C4-2B (cell line): ENCODE measurements around the gene BTBD9.
"Not testable (repeated sequence)": the region's sequence is repeated elsewhere in the genome, so short reads cannot be mapped to it uniquely, and the experiment has no call there.

Experiments
- H3K27ac ChIP-seq: fragments of 450-650 bp; 2 replicates; pipeline ENCODE4 v1.5.1; 2017
- ZFX ChIP-seq: fragments of 450-650 bp; IDR thresholded peaks from 2 replicates; pipeline ENCODE4 v1.6.1; 2017
- TF ChIP-seq, protein P1 (sequence below): fragments of 450-650 bp; conservative IDR thresholded peaks from 2 replicates; pipeline ENCODE4 v1.5.1; 2017; ENCODE audit warnings: mild to moderate bottlenecking

The BTBD9 gene

DNA sequence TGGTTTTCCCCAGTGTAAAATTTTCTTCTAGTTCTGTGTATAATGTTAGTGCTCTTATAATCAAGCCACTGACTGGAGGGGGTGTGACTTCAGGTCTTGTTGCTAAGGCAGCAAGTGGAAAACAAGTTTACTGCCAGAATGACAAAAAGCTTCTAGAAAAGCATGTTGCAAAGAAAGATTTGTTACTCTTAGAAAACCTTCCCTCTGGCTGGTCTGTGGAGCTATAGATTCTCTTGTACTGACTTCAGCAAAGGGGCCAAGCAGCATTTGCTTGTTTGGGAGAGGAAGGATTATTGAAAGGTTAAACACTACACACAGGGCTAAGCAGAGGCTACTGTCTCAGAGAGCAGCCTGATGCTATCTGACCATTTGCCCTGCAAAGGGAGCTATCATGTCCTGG is 288.8 kb downstream of the BTBD9 start:
- no peak overlapping the region for H3K27ac ChIP-seq
- TF ChIP-seq ZFX: no peak
- TF ChIP-seq, protein P1, sequence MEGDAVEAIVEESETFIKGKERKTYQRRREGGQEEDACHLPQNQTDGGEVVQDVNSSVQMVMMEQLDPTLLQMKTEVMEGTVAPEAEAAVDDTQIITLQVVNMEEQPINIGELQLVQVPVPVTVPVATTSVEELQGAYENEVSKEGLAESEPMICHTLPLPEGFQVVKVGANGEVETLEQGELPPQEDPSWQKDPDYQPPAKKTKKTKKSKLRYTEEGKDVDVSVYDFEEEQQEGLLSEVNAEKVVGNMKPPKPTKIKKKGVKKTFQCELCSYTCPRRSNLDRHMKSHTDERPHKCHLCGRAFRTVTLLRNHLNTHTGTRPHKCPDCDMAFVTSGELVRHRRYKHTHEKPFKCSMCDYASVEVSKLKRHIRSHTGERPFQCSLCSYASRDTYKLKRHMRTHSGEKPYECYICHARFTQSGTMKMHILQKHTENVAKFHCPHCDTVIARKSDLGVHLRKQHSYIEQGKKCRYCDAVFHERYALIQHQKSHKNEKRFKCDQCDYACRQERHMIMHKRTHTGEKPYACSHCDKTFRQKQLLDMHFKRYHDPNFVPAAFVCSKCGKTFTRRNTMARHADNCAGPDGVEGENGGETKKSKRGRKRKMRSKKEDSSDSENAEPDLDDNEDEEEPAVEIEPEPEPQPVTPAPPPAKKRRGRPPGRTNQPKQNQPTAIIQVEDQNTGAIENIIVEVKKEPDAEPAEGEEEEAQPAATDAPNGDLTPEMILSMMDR: no peak

DNA sequence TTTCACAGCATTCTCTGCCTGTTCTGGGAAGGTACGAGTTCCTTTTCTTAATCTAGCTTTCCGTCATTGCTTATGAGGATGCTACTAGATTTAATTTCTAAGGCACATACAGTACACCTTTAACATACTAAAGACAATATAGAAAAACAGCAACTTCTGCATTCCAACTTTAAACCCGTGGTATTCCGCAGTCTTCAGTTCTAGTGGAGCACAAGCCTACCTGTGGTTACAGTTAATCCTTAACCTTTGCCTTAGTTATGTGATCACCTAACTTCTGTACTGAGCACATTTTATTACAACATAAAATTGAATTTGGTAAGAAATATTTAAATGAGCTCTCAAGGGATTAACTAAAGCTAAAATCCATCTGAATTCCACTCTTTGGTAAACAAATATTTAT is 289.5 kb downstream of the BTBD9 start:
- TF ChIP-seq ZFX: no peak
- TF ChIP-seq, protein P1: no peak
- no peak overlapping the region for H3K27ac ChIP-seq

DNA sequence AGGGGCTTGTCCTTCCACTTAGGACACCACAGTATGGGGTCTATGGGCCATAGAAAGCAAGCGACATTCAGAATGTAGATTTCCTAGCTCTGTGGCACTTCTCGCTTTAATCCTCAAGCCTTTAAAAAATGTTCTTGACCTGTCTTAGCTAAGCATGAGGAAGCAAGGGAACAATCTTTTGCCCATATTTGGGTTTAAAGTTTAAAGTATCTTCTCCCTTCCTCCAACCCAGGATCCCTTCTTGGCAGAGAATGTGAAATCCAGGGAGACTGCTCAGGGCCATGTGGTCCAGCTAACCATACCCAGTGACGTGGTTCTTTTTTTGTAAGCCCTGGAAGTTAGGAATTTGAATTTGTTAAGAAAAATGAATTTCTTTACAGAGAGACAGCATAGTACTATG is 289.9 kb downstream of the BTBD9 start:
- H3K27ac ChIP-seq: no peak overlapping the region
- no peak for TF ChIP-seq ZFX
- TF ChIP-seq, protein P1: no peak

DNA sequence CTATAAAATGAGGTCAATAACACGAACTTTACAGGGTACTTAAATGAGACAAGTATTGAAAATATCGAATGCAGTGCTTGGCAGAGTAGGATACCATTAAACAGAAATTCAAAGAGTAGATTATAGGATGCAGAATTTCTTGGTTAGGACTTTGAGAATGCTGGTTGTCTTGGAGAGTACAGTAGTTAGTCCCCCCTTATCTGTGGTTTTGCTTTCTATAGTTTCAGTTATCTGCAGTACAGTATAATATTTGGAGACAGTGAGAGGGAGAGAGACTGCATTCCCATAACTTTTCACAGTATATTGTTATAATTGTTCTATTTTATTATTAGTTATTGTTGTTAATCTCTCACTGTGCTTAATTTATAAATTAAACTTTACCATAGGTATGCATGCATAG is 290.5 kb downstream of the BTBD9 start:
- no peak overlapping the region for H3K27ac ChIP-seq
- TF ChIP-seq, protein P1: no peak
- TF ChIP-seq ZFX: no peak

DNA sequence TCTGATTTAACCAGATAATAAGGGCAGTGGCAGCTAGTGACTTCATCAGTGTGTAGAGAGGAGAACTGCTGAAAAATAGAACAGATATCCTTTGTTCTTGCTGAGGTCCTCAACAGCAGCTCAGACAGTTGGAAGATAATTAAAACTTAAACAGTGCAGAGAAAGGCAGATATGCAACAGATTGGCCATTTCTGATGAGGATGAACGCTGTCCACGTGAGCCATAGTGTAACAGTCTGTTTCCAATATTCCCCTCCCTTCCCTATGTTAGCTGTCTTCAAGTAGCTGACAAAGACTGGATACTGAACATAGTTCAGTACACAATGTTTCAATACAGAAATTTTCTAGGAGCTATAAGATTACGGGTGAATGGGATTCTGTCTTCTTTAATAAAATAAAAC is 291.4 kb downstream of the BTBD9 start:
- no peak for TF ChIP-seq ZFX
- TF ChIP-seq, protein P1: no peak
- H3K27ac ChIP-seq: no peak overlapping the region

DNA sequence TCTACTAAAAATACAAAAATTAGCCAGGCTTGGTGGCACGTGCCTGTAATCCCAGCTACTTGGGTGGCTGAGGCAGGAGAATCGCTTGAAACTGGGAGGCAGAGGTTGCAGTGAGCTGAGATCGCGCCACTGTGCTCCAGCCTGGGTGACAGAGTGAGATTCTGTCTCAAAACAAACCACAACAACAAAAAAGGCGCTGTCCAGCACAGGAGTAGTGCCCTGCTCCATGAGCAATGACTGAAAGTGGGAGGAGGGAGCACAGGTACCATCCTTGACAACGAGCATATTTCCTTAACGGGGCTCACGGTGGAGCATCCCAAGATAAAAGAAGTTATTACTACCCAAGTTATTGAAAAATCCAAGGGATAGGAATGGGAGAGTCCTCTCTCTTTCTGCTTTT is 291.9 kb downstream of the BTBD9 start:
- not testable (repeated sequence) for H3K27ac ChIP-seq

DNA sequence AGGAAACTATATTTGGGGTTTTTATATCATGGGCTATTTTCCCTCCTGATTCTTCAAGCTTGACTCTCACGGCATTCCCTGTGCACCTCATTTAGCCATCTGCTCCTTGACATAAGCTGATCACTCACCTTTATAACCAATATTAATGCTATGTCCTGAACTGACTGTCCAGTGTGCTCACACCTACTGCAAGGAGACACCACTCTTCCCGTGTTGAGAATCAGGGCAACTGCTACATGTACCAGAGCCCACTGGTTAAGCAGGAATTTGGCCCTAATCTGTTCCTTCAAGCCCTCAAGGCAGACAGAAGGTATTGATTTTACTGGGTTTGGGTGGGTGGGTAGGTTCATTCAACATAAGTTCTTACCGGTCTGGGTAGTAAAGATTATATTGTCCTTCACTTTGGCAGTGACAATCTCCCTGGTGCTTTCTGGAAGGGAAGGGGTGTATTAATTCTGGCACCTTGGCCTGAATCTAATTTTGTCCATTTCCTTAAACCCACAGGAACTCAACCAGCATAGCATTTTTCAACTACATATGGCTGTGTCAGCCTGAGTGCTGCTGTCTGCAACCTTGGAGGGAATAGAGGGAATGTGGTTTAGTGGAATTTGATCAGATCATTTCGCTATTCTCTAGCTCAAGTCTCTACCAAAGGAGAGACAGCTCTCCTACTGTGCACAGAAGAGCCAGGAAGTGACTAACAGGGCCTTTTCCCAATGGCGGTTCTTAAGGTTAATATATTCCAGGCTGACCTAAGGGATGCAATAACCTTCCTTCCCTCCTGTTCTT is 293.2 kb downstream of the BTBD9 start:
- no peak for TF ChIP-seq ZFX
- TF ChIP-seq, protein P1: no peak
- no peak overlapping the region for H3K27ac ChIP-seq

DNA sequence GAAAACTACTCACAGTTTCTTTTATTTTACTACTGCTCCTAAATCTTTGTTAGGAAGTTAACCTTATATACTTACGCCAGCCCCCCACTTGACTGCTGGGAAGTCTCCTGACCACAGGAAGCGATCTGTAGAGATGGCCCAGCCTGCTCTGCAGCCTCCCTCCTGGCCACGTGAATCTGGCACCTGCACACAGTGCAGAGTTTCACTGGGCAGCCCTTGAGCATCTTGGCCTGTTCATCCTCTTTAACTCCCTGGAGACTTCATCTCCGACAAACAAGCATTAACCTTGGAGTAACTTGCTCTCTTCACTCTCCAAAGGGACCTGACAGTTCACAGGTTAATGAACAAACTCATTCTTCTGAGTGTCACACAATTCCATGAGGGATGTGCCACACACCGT is 294.1 kb downstream of the BTBD9 start:
- H3K27ac ChIP-seq: no peak overlapping the region
- no peak for TF ChIP-seq ZFX
- TF ChIP-seq, protein P1: no peak
